ENCODE results near the gene SLC7A10.

SLC7A10 gene

DNA sequence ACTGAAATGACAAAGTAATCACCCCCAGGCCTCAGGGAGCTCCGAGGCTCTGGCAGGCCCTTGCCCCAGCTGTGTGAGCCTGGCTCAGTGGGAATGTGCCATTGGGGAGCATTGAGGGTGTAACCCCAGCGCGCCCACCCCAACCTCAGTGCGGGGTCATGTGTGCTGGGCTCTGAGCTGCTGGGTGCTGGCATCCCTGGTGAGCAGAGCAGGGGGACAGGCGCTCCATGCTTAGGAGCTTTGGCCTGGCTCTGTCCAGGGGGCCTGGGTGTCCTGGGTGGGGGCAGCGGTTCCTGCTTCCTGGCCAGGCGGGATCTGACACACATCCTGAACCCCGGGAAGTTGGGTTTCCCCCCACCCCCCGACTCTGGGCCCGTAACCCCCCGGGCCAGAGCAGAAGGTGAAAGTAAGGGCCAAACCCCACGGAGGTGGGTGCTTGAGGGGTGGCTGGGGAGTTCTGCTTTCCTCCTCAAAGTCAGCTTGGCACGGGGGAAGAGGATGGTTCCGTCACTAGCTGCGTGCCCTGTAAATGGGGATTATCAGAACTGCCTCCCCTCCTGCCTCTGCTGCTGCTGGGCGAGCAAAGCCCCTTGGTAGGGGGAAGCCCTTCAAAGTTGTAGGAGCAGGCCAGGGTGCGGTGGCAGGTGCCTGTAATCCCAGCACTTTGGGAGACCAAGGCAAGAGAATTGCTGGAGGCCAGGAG is 29.9 kb downstream of the SLC7A10 start:
- in situ Hi-C loops (cut with MboI; ENCODE audit: low sequenced_read_pairs, unreplicated experiment), result no loop called here
- TF ChIP-seq, protein P1, sequence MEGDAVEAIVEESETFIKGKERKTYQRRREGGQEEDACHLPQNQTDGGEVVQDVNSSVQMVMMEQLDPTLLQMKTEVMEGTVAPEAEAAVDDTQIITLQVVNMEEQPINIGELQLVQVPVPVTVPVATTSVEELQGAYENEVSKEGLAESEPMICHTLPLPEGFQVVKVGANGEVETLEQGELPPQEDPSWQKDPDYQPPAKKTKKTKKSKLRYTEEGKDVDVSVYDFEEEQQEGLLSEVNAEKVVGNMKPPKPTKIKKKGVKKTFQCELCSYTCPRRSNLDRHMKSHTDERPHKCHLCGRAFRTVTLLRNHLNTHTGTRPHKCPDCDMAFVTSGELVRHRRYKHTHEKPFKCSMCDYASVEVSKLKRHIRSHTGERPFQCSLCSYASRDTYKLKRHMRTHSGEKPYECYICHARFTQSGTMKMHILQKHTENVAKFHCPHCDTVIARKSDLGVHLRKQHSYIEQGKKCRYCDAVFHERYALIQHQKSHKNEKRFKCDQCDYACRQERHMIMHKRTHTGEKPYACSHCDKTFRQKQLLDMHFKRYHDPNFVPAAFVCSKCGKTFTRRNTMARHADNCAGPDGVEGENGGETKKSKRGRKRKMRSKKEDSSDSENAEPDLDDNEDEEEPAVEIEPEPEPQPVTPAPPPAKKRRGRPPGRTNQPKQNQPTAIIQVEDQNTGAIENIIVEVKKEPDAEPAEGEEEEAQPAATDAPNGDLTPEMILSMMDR (IDR thresholded peaks at IDR 0.05; ENCODE audit: borderline replicate concordance, control extremely low read depth, extremely low read depth, insufficient read depth, missing control alignments), result no peak
- DNase-seq (ENCODE audit: low spot score), result no peak

DNA sequence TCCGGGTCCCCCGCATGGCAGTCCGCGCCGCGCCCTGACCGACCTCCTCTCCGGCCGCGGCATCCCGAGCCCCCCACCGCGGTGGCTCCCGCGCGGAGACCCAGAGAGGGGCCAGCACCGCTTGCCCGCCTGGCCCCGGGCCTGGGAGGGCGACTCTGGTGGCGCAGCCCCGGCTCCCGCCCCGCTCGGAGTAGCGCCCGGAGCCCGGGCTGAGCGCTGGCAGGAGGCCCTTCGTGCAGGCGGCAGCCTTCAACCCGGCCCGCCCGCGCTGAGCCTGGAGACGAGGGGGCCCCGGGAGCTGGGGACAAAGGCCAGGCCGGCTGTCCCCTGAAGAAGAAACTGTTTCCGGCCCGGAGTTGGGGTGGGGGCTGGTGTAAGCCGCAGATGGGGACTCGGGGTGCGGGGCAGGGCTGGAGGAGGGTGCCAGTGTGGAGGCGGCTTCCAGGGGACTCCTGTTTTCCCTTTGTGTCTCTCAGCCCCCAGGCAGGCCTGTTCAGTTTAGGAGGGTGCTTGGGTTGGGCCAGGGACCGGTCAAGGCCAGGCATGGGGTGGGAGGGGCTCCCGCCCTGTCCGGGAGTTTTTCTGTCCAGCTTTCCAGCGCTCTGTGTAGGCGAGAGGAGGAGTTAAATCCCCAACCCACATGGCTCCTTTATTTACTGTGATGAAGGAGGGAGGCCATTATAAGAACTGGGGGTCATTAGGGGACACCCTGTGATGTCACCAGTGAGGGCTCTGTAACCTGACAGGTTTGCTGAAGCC is 30.6 kb downstream of the SLC7A10 start:
- in situ Hi-C loops (cut with MboI; ENCODE audit: low sequenced_read_pairs, unreplicated experiment), result no loop called here
- TF ChIP-seq, protein P1 (IDR thresholded peaks at IDR 0.05; ENCODE audit: borderline replicate concordance, control extremely low read depth, extremely low read depth, insufficient read depth, missing control alignments), result no peak
- no peak for DNase-seq (ENCODE audit: low spot score)

DNA sequence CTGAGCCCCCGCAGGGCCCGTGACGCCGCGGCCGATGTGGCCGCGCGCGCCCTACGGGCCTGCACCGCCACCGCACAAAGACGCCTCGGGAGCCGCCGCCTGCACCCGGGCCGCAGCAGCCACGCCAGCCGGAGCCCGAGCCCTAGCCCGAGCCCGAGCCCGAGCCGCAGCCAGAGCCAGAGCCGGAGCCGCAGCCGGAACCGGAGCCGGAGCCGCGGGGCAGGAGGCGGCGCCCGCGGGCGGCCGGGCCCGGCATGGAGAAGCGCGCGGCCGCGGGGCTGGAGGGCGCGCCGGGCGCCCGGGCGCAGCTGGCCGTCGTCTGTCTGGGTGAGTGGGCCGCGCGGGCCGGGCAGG is 31.1 kb downstream of the SLC7A10 start:
- DNase-seq (ENCODE audit: low spot score), result no peak
- TF ChIP-seq, protein P1 (IDR thresholded peaks at IDR 0.05; ENCODE audit: borderline replicate concordance, control extremely low read depth, extremely low read depth, insufficient read depth, missing control alignments), result no peak
- in situ Hi-C loops (cut with MboI; ENCODE audit: low sequenced_read_pairs, unreplicated experiment), result no loop called here

DNA sequence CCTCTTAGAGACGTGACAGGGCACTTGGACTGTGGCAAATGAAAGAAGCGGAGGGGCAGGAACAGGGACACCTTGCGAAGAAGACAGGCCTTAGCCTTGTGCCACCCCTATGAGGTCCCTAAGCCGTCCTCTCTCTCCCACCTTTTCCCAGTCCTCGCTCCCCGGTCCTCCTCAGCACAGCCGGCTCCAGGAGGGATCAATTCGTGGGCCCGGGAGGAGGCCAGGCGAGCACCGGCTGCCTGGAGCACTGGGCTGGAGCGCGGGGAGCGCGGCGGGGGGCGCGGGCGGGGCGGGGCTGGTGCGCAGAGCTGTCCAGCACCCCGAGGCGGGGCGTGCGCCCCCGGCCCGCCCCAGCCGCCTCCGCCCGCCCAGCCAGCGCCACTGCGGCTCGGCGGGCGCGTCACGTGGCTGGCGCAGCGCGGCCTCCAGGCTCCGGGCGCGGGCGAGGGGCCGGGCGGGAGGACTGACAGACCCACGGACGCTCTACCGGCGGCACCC is 31.7 kb downstream of the SLC7A10 start, which contains the start of gene LRP3:
Gene LRP3, plus strand, starts transcription at position 466 of the 498 bp plus-strand sequence. CDS start 456 bp downstream, outside the sequence.
- TF ChIP-seq, protein P1 (IDR thresholded peaks at IDR 0.05; ENCODE audit: borderline replicate concordance, control extremely low read depth, extremely low read depth, insufficient read depth, missing control alignments), result no peak
- in situ Hi-C loops (cut with MboI; ENCODE audit: low sequenced_read_pairs, unreplicated experiment), result no loop called here
- DNase-seq (ENCODE audit: low spot score), result no peak

DNA sequence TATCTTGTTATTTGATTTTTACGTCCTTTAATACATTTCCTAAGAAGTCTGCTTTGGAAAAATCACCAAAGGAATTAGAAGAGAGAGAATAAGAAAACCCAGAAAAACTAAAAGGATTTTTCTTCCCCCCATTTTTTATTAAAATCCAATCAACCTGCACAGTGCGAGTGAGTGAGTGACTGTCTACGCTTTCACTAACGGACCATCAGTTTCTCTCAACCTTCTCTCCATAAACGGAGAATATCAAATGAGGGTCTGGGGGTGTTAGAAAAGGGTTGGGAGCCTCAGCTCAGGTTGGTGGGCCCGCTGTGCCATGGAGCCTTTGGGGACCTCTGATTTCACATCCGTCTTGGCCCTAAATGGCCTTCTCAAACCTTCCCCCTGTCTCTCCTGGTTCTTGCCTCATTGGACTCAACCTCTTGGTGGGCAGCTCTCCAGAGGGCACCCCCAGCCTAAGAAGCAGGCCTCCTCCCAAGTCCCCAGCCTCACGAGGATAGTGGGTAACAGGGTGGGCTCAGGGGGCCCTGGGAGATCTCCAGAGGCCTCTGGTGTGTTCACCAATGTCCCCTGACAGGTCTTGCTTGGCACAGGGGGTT is 32.3 kb downstream of the SLC7A10 start:
- DNase-seq (ENCODE audit: low spot score), result no peak
- TF ChIP-seq, protein P1 (IDR thresholded peaks at IDR 0.05; ENCODE audit: borderline replicate concordance, control extremely low read depth, extremely low read depth, insufficient read depth, missing control alignments), result no peak
- in situ Hi-C loops (cut with MboI; ENCODE audit: low sequenced_read_pairs, unreplicated experiment), result no loop called here

DNA sequence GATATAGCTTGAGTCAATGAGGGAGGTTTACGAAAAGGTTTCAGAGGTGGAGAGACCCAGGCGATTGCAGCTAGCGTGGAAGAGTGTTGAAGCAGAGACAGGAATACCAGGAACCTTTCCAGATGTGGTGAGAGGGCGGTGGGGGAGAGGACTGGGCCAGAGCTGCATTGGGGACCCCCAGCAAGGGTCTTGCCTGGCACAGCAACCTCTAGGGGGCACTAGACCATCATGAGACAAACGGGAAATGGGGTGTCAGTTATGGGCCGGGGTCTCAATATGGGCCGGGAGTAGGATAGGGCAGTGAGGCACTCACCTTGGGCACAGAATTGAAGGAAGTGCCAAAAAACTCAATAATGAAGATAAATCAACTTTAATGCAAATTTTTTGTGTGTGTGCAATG is 33.6 kb downstream of the SLC7A10 start:
- in situ Hi-C loops (cut with MboI; ENCODE audit: low sequenced_read_pairs, unreplicated experiment), result no loop called here
- peak; percentile 24 for DNase-seq (ENCODE audit: low spot score)

More for the DNA sequence above, 33.6 kb downstream of the SLC7A10 start:
- TF ChIP-seq, protein P1 (IDR thresholded peaks at IDR 0.05; ENCODE audit: borderline replicate concordance, control extremely low read depth, extremely low read depth, insufficient read depth, missing control alignments), result no peak
